AG10803 (cell line): ENCODE results near the gene ALLC.
"Not testable (repeated sequence)": the region's sequence is repeated elsewhere in the genome, so short reads cannot be mapped to it uniquely, and the experiment has no call there.

ENCODE experiments used
- DNase-seq: peaks from one replicate; pipeline ENCODE4 v3.0.0; 2010; ENCODE audit warnings: low read depth
- H3K4me3 ChIP-seq: 2 replicates; pipeline ENCODE4 v1.5.1; 2011; ENCODE audit warnings: mild to moderate bottlenecking, low read length, control low read depth
- TF ChIP-seq, protein P1 (sequence below): conservative IDR thresholded peaks from 2 replicates; pipeline ENCODE4 v1.5.1; 2011; ENCODE audit warnings: mild to moderate bottlenecking, low read length, control low read depth, inconsistent platforms

ALLC gene

DNA sequence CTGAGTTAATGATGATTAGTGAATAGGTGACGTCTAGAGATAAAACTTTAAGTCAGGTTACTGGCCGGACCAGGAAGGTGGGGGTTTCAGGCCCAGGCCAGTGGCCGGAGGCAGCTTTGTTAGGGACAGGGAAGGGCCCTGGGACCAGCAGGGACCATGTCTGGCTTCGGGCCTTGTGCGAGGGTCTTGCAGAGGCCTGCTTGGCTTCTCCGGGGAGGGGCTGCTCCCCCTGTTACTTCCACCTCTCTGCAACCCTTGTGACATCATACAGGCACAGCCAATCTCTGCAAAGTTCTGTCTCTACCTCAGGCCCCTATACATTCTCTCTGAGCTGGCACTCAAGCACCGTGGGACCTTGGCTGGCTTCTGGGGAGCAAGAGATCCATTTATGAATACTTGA lies at the start of gene ALLC:
Gene ALLC (plus strand): TSS at position 320 of the 400 bp plus-strand sequence. CDS start 12,958 bp downstream, outside the sequence.
- TF ChIP-seq, protein P1, sequence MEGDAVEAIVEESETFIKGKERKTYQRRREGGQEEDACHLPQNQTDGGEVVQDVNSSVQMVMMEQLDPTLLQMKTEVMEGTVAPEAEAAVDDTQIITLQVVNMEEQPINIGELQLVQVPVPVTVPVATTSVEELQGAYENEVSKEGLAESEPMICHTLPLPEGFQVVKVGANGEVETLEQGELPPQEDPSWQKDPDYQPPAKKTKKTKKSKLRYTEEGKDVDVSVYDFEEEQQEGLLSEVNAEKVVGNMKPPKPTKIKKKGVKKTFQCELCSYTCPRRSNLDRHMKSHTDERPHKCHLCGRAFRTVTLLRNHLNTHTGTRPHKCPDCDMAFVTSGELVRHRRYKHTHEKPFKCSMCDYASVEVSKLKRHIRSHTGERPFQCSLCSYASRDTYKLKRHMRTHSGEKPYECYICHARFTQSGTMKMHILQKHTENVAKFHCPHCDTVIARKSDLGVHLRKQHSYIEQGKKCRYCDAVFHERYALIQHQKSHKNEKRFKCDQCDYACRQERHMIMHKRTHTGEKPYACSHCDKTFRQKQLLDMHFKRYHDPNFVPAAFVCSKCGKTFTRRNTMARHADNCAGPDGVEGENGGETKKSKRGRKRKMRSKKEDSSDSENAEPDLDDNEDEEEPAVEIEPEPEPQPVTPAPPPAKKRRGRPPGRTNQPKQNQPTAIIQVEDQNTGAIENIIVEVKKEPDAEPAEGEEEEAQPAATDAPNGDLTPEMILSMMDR, result no peak
- H3K4me3 ChIP-seq, result no peak within 1 kb of the TSS
- DNase-seq, result no peak

DNA sequence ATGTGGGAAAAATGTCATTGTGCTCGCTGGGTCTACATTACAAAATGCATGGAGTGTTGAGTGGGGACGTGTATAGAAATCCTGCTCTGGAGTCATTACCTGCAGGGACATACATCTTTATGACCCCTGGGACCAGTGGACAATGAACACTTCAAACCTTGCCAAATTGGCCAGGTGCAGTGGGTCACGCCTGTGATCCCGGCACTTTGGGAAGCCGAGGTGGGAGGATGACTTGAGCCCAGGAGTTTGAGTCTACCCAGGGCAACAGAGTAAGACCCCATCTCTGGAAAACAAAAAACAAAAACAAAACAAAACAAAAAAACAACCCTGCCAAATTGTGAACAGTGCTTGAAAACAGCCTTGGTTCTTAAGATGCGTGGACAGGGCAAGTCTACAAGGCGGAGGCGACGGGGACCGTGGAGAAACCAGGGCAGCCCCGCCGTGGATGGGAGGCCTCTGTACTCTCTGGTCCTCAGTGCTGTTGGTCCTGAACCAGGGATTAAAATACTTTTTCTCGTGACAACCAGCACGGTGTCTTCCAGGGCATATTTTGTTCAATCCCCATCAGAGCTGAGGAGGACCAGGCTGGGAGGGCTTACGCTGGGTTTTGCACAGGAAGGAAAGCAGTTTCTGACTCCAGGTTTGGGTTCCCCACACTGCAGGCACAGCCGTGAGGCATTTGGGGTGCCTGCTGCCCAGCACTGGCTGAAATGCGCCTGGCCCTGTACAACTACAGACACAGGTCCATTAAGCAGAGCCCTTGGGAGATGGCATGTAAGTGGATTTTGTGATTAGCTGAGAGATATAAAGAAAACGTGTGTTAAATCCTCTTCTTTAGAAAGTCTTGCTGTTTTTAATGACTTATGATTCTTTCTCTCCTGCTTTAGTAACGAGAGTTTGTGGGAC lies 49.4 kb upstream of the ALLC start:
- DNase-seq, result no peak
- H3K4me3 ChIP-seq, result no peak overlapping the region
- TF ChIP-seq, protein P1, result no peak

DNA sequence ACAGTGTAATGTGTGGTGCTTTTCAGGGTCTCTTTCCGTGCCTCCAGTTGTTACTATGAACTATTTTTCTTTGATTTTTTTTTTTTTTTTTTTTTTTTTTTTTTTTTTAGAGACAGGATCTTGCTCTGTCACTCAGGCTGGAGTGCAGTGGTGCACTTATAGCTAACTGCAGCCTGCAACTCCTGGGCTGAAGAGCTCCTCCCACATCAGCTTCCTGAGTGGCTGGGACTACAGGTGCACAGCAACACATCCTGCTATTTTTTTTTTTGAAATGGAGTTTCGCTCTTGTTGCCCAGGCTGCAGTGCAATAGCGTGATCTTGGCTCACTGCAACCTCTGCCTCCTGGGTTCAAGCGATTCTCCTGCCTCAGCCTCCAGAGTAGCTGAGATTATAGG lies 48.7 kb upstream of the ALLC start:
- not testable (repeated sequence) for H3K4me3 ChIP-seq, DNase-seq

DNA sequence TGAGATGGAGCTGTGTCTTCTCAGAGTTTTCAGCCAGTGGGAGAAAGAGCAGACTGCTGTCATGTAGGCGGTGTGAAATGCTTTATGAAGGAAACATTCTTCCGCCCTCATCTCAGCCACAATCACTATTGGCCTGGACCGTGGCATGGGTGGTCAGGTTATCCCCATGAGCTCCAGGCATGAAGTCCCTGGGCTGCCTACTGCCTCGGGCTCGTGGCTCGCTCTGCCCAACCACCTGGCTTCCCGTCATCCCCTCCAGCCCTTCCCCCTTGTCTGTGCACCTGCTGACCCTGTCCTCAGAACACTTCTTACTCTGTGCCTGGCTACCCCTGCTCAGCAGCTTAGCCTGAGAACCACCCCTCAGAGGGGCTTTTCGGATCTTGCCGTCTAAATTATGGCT lies 47.6 kb upstream of the ALLC start:
- TF ChIP-seq, protein P1, result no peak
- no peak overlapping the region for H3K4me3 ChIP-seq

DNA sequence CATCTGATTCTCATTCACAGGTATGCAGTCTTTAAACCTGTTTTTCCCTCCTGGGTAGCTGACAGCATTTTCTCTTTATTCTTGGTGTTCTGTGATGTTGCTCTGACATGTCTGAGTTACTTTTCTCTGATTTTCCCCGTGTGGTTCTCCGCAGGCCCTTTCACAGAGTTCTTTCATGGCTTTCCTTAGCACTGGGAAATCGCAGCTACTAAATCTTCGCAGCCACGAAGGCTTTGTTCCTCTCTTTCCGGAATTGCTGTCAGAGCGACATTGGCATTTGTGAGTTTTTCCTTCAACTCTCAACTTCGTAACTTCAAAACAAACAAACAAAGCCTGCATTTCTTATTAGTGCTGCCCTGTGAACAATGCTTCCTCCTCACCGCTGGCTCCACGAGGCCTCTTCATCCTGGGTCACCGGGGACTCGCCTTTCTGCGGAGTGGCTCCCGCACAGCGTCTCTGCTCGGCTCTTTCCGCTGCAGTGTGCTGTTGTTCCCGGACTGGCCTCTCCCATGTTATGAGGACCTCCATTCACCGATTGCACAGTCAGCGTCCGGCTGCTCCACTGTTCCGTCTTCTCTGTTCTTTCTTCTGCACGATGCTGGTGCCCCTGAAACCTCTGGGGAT lies 47.0 kb upstream of the ALLC start:
- TF ChIP-seq, protein P1, result no peak
- no peak overlapping the region for H3K4me3 ChIP-seq
- DNase-seq, result no peak

More for the DNA sequence above, 47.6 kb upstream of the ALLC start:
- DNase-seq, result no peak

DNA sequence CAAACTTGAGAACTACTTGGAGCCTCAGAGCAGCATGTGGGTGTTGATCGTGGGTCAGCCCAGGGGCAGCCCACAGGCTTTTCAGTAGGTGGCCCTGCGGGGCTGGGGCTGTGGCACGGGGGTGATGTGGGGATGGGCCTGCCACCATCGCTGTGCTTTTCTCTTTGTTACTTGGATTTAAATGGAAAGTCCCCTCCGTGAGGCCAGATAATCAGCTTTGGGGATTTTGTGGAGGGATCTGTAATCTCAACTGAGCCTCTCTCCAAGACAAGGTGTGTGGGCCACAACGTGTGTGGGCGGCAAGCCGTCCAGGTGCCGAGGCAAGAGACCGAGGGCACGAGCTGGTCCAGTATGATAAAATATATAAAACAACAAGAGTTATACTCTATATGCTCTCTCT lies 46.4 kb upstream of the ALLC start:
- no peak for DNase-seq
- no peak overlapping the region for H3K4me3 ChIP-seq
- TF ChIP-seq, protein P1, result no peak

DNA sequence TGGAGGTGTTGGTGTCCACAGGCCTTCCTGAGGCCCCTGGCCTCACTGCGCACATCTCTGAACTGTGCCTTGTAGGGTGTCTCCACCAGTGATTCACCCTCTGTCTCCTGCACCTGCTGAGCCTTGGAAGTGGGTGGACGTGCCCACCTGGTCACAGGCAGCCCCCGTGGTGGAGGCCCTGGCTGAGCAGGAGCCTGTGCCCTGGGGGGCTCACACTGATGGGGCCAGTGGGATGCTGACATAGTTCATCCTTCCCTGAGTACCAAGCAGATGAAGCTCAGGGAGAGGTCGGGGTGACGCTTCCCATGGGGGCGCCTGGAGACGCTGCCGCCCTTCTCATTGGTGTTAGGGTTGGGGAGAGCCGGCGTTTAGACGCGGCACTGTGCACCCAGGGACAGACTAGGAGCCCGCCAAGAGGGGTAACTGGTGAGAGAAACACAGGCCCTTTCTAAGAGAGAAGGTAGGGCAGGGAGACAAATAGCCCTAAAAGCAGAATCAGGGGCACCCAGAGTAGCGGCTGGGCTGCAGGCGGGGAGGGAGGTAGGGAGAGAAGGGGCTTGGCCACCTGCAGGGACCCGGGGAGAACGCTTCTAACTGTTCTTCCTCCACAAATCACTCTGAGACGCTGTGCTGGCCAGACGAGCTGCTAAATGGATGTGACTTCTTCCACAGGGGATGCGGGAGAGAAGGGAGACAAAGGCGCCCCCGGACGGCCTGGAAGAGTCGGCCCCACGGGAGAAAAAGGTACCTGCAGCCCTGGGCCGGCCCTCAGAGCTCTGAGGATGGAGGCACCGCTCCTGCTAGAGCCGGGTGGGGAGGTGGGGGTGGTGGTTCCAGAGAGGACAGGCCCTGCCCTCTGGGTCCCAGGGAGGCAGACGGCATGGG lies 45.1 kb upstream of the ALLC start:
- TF ChIP-seq, protein P1, result no peak
- no peak for DNase-seq
- no peak overlapping the region for H3K4me3 ChIP-seq
